CD14-positive monocyte (primary cell): ENCODE data around the gene ACP3. TPM values are rescaled to one million over a fixed set of nuclear protein-coding genes. Genes with fewer than 3 reads are reported as not detected.
A peak's percentile ranks its signal among the peaks of the same experiment; 100 is the strongest.
"Not testable (repeated sequence)": the region's sequence is repeated elsewhere in the genome, so short reads cannot be mapped to it uniquely, and the experiment has no call there.

Experiments used
- DNase-seq, 3 donors: peaks; one replicate each; pipeline ENCODE4 v3.0.0-alpha.2; 2011 to 2022
- H2AFZ ChIP-seq: 2 replicates; pipeline ENCODE4 v1.6.0; 2012; ENCODE audit warnings: mild to moderate bottlenecking, low read depth, low read length, inconsistent platforms; ENCODE audit not compliant: insufficient read depth, poor library complexity, severe bottlenecking
- H3K27ac ChIP-seq, 2 donors: 1 replicate in 1 of 2; 2 replicates in 1 of 2; pipeline ENCODE4 v1.5.1; 2012 to 2013; ENCODE audit warnings: low read length in 2 of 2, control low read depth in 1 of 2, inconsistent platforms in 1 of 2, low read depth in 1 of 2, mild to moderate bottlenecking in 1 of 2
- H3K27me3 ChIP-seq, 2 donors: one replicate each; pipeline versions ENCODE4 v1.6.0 to v1.6.1; 2011 to 2013; ENCODE audit warnings: low read length in 2 of 2; ENCODE audit not compliant: control insufficient read depth in 2 of 2, insufficient read depth in 2 of 2
- H3K36me3 ChIP-seq, 2 donors: replicated peaks in 1 of 2; 1 replicate in 1 of 2; 2 replicates in 1 of 2; pipeline versions ENCODE4 v1.5.1 to v1.6.1; 2012 to 2013; ENCODE audit warnings: low read length in 2 of 2, control low read depth in 1 of 2, inconsistent platforms in 1 of 2, mild to moderate bottlenecking in 1 of 2; ENCODE audit not compliant: insufficient read depth in 2 of 2, control insufficient read depth in 1 of 2
- H3K4me1 ChIP-seq, 2 donors: 1 replicate in 1 of 2; 2 replicates in 1 of 2; pipeline versions ENCODE4 v1.5.1 to v1.6.1; 2012 to 2013; ENCODE audit warnings: low read length in 2 of 2, control low read depth in 1 of 2, inconsistent platforms in 1 of 2, mild to moderate bottlenecking in 1 of 2, moderate library complexity in 1 of 2; ENCODE audit not compliant: insufficient read depth in 2 of 2, control insufficient read depth in 1 of 2
- H3K4me2 ChIP-seq: replicated peaks from 2 replicates; pipeline ENCODE3; 2012; ENCODE audit warnings: low read length, moderate library complexity, mild to moderate bottlenecking; ENCODE audit not compliant: poor library complexity, severe bottlenecking; ENCODE audit errors: extremely low read depth
- H3K4me3 ChIP-seq, 3 experiments: fragments of 200-600 bp in 1 of 3; sonication (generic) in 1 of 3; replicated peaks in 1 of 3; 1 replicate in 2 of 3; 2 replicates in 1 of 3; pipeline ENCODE4 v1.5.1; 2011 to 2013; ENCODE audit warnings: low read length in 3 of 3, mild to moderate bottlenecking in 3 of 3, control low read depth in 2 of 3, low read depth in 2 of 3, inconsistent platforms in 1 of 3, moderate library complexity in 1 of 3
- H3K79me2 ChIP-seq: 2 replicates; pipeline ENCODE4 v1.6.0; 2012; ENCODE audit warnings: mild to moderate bottlenecking, control low read depth, inconsistent platforms, low read length, moderate library complexity; ENCODE audit not compliant: insufficient read depth
- H3K9ac ChIP-seq: 2 replicates; pipeline ENCODE4 v1.6.0; 2017; ENCODE audit warnings: low read length, mild to moderate bottlenecking; ENCODE audit not compliant: insufficient read depth, poor library complexity, severe bottlenecking
- H3K9me3 ChIP-seq, 2 donors: replicated peaks in 1 of 2; 1 replicate in 1 of 2; 2 replicates in 1 of 2; pipeline versions ENCODE4 v1.5.1 to v1.6.1; 2012 to 2013; ENCODE audit warnings: low read length in 2 of 2, control low read depth in 1 of 2; ENCODE audit not compliant: control insufficient read depth in 1 of 2, insufficient read depth in 1 of 2
- H4K20me1 ChIP-seq: 2 replicates; pipeline ENCODE4 v1.6.0; 2012; ENCODE audit warnings: mild to moderate bottlenecking, low read length, control low read depth, moderate library complexity; ENCODE audit not compliant: insufficient read depth
- H3K27ac Mint-ChIP-seq, 7 donors: one replicate each; pipeline ENCODE4 v1.8.0; 2020; ENCODE audit warnings: mild to moderate bottlenecking in 7 of 7, mixed read lengths in 7 of 7, moderate library complexity in 6 of 7, inconsistent platforms in 2 of 7
- H3K27me3 Mint-ChIP-seq, 3 donors: one replicate each; pipeline ENCODE4 v1.8.0; 2021 to 2022; ENCODE audit warnings: low read depth in 3 of 3, mild to moderate bottlenecking in 3 of 3, mixed read lengths in 3 of 3, moderate library complexity in 3 of 3, inconsistent platforms in 1 of 3
- H3K36me3 Mint-ChIP-seq, 2 donors: one replicate each; pipeline ENCODE4 v1.8.0; 2020; ENCODE audit warnings: mixed read lengths in 2 of 2, inconsistent platforms in 1 of 2, mild to moderate bottlenecking in 1 of 2
- H3K4me1 Mint-ChIP-seq: one replicate; pipeline ENCODE4 v1.8.0; 2020; ENCODE audit warnings: mild to moderate bottlenecking, mixed read lengths
- H3K4me3 Mint-ChIP-seq, 2 donors: one replicate each; pipeline ENCODE4 v1.8.0; 2020; ENCODE audit warnings: mild to moderate bottlenecking in 2 of 2, mixed read lengths in 2 of 2, moderate library complexity in 1 of 2
- H3K9me3 Mint-ChIP-seq, 7 donors: one replicate each; pipeline ENCODE4 v1.8.0; 2020 to 2022; ENCODE audit warnings: mixed read lengths in 7 of 7, mild to moderate bottlenecking in 6 of 7, moderate library complexity in 6 of 7, inconsistent platforms in 2 of 7
- WGBS: methylation state at CpG from one replicate; pipeline ENCODE4 v1.1.5; 2013; ENCODE audit warnings: missing lambda C conversion rate; ENCODE audit not compliant: insufficient coverage; 5-methylcytosine and 5-hydroxymethylcytosine counted together
- intact Hi-C, 2 donors: fragments of 100-400 bp; cut with micrococcal nuclease; formaldehyde crosslinking; loops; one replicate each; pipeline versions ENCODE4 v1.15.0 to v1.15.1; 2023
- polyA plus RNA-seq, 3 donors: library from polyadenylated mRNA; depleted of rRNA in 1 of 3; unstranded in 2 of 3; stranded (reverse) in 1 of 3; fragments of 300-500 nt in 2 of 3; fragments of >200 nt in 1 of 3; fragmentation: Illumina TruSeq in 2 of 3; gene quantifications; 1 replicate in 2 of 3; 2 replicates in 1 of 3; pipeline ENCODE4 v1.2.3, GENCODE V29; 2012 to 2021
- TF ChIP-seq, protein P1 (sequence below): fragments of 200-600 bp; IDR thresholded peaks from one replicate; pipeline ENCODE4 v1.8.0; 2022; ENCODE audit warnings: antibody characterized with exemption, mild to moderate bottlenecking

ACP3 gene
- polyA plus RNA-seq, 3 donors: 33.9 to 55.6 (median 44.0) TPM

DNA sequence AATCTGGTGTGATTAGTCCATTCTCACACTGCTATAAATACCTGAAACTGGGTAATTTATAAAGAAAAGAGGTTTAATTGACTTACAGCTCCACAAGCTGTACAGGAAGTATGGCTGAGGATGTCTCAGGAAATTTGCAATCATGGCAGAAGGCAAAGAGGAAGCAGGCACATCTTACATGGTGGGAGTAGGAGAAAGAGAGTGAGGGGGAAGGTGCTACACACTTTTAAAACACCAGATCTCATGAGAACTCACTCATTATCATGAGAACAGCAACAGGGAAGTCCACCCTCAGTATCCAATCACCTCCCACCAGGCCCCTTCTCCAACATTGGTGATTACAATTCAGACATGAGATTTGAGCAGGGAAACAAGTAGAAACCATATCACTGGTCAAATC is 24.0 kb upstream of the ACP3 start:
- Mint-ChIP-seq H3K27ac (peak overlapping the region in 3 of 7 donors; percentile 2 to 67 (median 51)), H3K36me3 (peaks cover 0 to 9% of the 10 kb centered on the region in 2 donors), H3K27me3 (no peaks in the 10 kb centered on the region), H3K4me1 (peaks cover 55% of the 10 kb centered on the region), H3K4me3 (peak overlapping the region in 1 of 2 donors; percentile 13), H3K9me3 (peaks cover 10 to 14% (median 13%) of the 10 kb centered on the region in 7 donors)
- intact Hi-C loops: no loop called here
- Histone ChIP-seq H3K36me3 (no peaks in the 10 kb centered on the region), H3K4me2 (no peak overlapping the region), H3K79me2 (no peaks in the 10 kb centered on the region), H3K4me1 (peaks cover 43 to 57% of the 10 kb centered on the region in 2 donors), H2AFZ (no peak overlapping the region), H3K9ac (no peak overlapping the region), H3K9me3 (peaks cover 8 to 12% of the 10 kb centered on the region in 2 donors), H4K20me1 (no peaks in the 10 kb centered on the region), H3K27ac (peak overlapping the region in 1 of 2 donors; percentile 51), H3K27me3 (no peaks in the 10 kb centered on the region), H3K4me3 (no peak overlapping the region)
- DNase-seq: peak in 2 of 3 donors; percentile 21 to 44
- TF ChIP-seq, protein P1, sequence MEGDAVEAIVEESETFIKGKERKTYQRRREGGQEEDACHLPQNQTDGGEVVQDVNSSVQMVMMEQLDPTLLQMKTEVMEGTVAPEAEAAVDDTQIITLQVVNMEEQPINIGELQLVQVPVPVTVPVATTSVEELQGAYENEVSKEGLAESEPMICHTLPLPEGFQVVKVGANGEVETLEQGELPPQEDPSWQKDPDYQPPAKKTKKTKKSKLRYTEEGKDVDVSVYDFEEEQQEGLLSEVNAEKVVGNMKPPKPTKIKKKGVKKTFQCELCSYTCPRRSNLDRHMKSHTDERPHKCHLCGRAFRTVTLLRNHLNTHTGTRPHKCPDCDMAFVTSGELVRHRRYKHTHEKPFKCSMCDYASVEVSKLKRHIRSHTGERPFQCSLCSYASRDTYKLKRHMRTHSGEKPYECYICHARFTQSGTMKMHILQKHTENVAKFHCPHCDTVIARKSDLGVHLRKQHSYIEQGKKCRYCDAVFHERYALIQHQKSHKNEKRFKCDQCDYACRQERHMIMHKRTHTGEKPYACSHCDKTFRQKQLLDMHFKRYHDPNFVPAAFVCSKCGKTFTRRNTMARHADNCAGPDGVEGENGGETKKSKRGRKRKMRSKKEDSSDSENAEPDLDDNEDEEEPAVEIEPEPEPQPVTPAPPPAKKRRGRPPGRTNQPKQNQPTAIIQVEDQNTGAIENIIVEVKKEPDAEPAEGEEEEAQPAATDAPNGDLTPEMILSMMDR: no peak

DNA sequence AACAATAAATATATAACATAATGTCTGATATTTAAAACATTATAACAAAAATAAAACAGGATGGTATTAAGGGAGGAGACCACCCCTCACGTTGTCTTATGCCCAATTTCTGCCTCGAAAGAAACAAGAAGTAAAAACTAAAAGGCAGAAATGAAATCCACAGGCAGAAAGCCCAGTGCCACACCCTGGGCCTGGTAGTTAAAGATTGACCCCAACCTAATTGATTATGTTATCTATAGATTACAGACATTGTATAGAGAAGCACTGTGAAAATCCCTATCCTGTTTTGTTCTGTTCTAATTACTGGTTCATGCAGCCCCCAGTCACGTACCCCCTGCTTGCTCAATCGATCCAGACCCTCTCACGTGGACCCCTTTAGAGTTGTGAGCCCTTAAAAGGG is 22.3 kb upstream of the ACP3 start:
- no peak for DNase-seq
- H3K9me3 ChIP-seq: peaks cover 8 to 12% of the 10 kb centered on the region in 2 donors
- no peaks in the 10 kb centered on the region for H4K20me1 ChIP-seq
- Mint-ChIP-seq H3K36me3 (peaks cover 0 to 7% of the 10 kb centered on the region in 2 donors), H3K4me1 (peaks cover 46% of the 10 kb centered on the region), H3K9me3 (peaks cover 8 to 17% (median 13%) of the 10 kb centered on the region in 7 donors), H3K4me3 (no peak overlapping the region), H3K27ac (peak overlapping the region in 1 of 7 donors; percentile 75), H3K27me3 (peaks cover 0 to 2% (median 0%) of the 10 kb centered on the region in 3 donors)
- H3K36me3 ChIP-seq: no peaks in the 10 kb centered on the region
- H3K27me3 ChIP-seq: no peaks in the 10 kb centered on the region
- H3K4me1 ChIP-seq: peaks cover 36 to 50% of the 10 kb centered on the region in 2 donors
- TF ChIP-seq, protein P1: no peak
- no peak overlapping the region for H3K4me3 ChIP-seq
- H3K9ac ChIP-seq: no peak overlapping the region
- H3K4me2 ChIP-seq: no peak overlapping the region
- intact Hi-C loops: no loop called here
- WGBS: 100% methylated on average over 3 of the region's 5 CpGs
- no peaks in the 10 kb centered on the region for H3K79me2 ChIP-seq
- no peak overlapping the region for H2AFZ ChIP-seq
- no peak overlapping the region for H3K27ac ChIP-seq

DNA sequence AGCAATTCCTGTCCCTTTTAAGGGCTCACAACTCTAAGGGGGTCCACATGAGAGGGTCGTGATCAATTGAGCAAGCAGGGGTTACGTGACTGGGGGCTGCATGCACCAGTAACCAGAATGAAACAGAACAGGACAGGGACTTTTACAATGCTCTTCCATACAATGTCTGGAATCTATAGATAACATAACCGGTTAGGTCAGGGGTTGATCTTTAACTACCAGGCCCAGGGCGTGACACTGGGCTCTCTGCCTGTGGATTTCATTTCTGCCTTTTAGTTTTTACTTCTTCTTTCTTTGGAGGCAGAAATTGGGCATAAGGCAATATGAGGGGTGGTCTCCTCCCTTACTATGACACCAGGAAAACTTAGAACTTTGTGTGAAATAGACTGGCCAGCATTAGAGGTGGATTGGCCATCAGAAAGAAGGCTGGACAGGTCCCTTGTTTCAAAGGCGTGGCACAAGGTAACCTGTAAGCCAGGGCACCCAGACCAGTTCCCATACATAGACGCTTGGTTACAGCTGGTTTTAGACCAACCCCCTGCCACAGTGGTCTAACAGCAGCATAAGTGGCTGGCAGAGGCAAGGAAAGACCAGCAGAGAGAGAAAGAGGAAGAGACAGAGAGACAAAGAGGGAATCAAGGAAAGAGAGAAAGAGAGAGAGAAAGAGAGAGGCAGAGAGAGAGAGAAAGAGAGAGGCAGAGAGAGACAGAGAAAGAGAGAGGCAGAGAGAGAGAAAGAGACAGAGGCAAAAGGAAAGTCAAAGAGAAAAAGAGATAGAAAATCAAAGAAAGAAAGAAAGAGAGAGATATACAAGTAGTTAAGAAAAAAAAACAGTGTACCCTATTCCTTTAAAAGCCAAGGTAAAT is 13.6 kb upstream of the ACP3 start:
- H3K9ac ChIP-seq, H3K4me2 ChIP-seq, H3K36me3 Mint-ChIP-seq, H4K20me1 ChIP-seq, H3K36me3 ChIP-seq, H3K4me1 Mint-ChIP-seq, H3K4me3 ChIP-seq, H3K27me3 Mint-ChIP-seq, H3K4me3 Mint-ChIP-seq, H3K4me1 ChIP-seq, intact Hi-C loops, H3K27ac ChIP-seq, H3K27me3 ChIP-seq, H3K79me2 ChIP-seq, DNase-seq, H2AFZ ChIP-seq: not testable (repeated sequence)
- peaks cover 7 to 14% of the 10 kb centered on the region in 2 donors for H3K9me3 ChIP-seq
- Mint-ChIP-seq H3K27ac (peak overlapping the region in 2 of 7 donors; percentile 18 to 58), H3K9me3 (peaks cover 14 to 28% (median 17%) of the 10 kb centered on the region in 7 donors)
- WGBS: 100% methylated on average over 3 of the region's 6 CpGs
